ENCODE measurements around the gene MOB3B. TPM values are rescaled to one million over a fixed set of nuclear protein-coding genes. Genes with fewer than 3 reads are reported as not detected.
"Not testable (repeated sequence)": the region's sequence is repeated elsewhere in the genome, so short reads cannot be mapped to it uniquely, and the experiment has no call there.

Gene MOB3B
- total RNA-seq, 2 experiments from 2014 or later = 0.29 to 0.70 TPM

GRCh38 chr9:27523141-27523540, 6.5 kb downstream of the MOB3B start:
- H3K36me3 Mint-ChIP-seq = no peaks in the 10 kb centered on the region
- no peak overlapping the region for H3K27ac Mint-ChIP-seq
- H3K27me3 Mint-ChIP-seq = peaks cover 27% of the 10 kb centered on the region
- DNase-seq (no peak), ATAC-seq (no peak)
- H3K9me3 Mint-ChIP-seq (ENCODE audit: low read depth) = no peaks in the 10 kb centered on the region
- H3K4me1 Mint-ChIP-seq = peaks cover 1% of the 10 kb centered on the region
- CTCF ChIA-PET = interaction anchor here (0.9 kb wide), 1 partner anchor 188 kb away, joined by 3 read pairs; no protein-coding TSS in a partner anchor
- H3K4me3 Mint-ChIP-seq = no peak overlapping the region

- CTCF ChIA-PET = no interaction called here
- H3K4me1 Mint-ChIP-seq = no peaks in the 10 kb centered on the region
- no peak overlapping the region for H3K27ac Mint-ChIP-seq
- H3K4me3 Mint-ChIP-seq = no peak overlapping the region
- no peak for DNase-seq
- no peak for ATAC-seq
- H3K36me3 Mint-ChIP-seq = no peaks in the 10 kb centered on the region
- H3K9me3 Mint-ChIP-seq (ENCODE audit: low read depth) = no peaks in the 10 kb centered on the region
- peaks cover 7% of the 10 kb centered on the region for H3K27me3 Mint-ChIP-seq
These were observed 8.6 kb downstream of the MOB3B start for GRCh38 chr9:27520986-27521385.

GRCh38 chr9:27519466-27520465, 9.8 kb downstream of the MOB3B start:
- H3K36me3 Mint-ChIP-seq = no peaks in the 10 kb centered on the region
- ATAC-seq = no peak
- CTCF ChIA-PET = interaction anchor here (0.5 kb wide), 1 partner anchor 50 kb away, joined by 3 read pairs; no protein-coding TSS in a partner anchor

GRCh38 chr9:27518809-27519208, 10.8 kb downstream of the MOB3B start:
- Mint-ChIP-seq H3K36me3 (no peaks in the 10 kb centered on the region), H3K27me3 (no peaks in the 10 kb centered on the region), H3K27ac (no peak overlapping the region), H3K4me1 (no peaks in the 10 kb centered on the region), H3K9me3 (ENCODE audit: low read depth) (no peaks in the 10 kb centered on the region), H3K4me3 (no peak overlapping the region)
- ATAC-seq (no peak), DNase-seq (no peak)
- CTCF ChIA-PET = no interaction called here

More at GRCh38 chr9:27519466-27520465, 9.8 kb downstream of the MOB3B start:
- no peak for DNase-seq
- no peak overlapping the region for H3K27ac Mint-ChIP-seq
- no peaks in the 10 kb centered on the region for H3K9me3 Mint-ChIP-seq (ENCODE audit: low read depth)
- H3K4me3 Mint-ChIP-seq = no peak overlapping the region
- H3K27me3 Mint-ChIP-seq = no peaks in the 10 kb centered on the region
- no peaks in the 10 kb centered on the region for H3K4me1 Mint-ChIP-seq

GRCh38 chr9:27518006-27518405, 11.6 kb downstream of the MOB3B start:
- no peak overlapping the region for H3K4me3 Mint-ChIP-seq
- CTCF ChIA-PET = no interaction called here
- no peak for DNase-seq
- H3K27ac Mint-ChIP-seq = no peak overlapping the region
- no peaks in the 10 kb centered on the region for H3K27me3 Mint-ChIP-seq
- no peaks in the 10 kb centered on the region for H3K4me1 Mint-ChIP-seq
- H3K9me3 Mint-ChIP-seq (ENCODE audit: low read depth) = no peaks in the 10 kb centered on the region
- H3K36me3 Mint-ChIP-seq = no peaks in the 10 kb centered on the region
- no peak for ATAC-seq

GRCh38 chr9:27514551-27514950, 15.1 kb downstream of the MOB3B start:
- ATAC-seq = no peak
- Mint-ChIP-seq H3K4me3 (no peak overlapping the region), H3K4me1 (no peaks in the 10 kb centered on the region), H3K9me3 (ENCODE audit: low read depth) (no peaks in the 10 kb centered on the region), H3K36me3 (no peaks in the 10 kb centered on the region), H3K27me3 (peaks cover 4% of the 10 kb centered on the region), H3K27ac (no peak overlapping the region)
- no peak for DNase-seq
- CTCF ChIA-PET = no interaction called here

GRCh38 chr9:27511771-27512170, 17.8 kb downstream of the MOB3B start:
- CTCF ChIA-PET = interaction anchor here (1.0 kb wide), 1 partner anchor 18 kb away, joined by 3 read pairs; the partner anchor contains the start of gene MOB3B
- Mint-ChIP-seq H3K9me3 (ENCODE audit: low read depth) (peaks cover 3% of the 10 kb centered on the region), H3K36me3 (no peaks in the 10 kb centered on the region), H3K27me3 (peaks cover 4% of the 10 kb centered on the region), H3K4me3 (no peak overlapping the region), H3K4me1 (no peaks in the 10 kb centered on the region), H3K27ac (no peak overlapping the region)
- DNase-seq (no peak), ATAC-seq (no peak)

GRCh38 chr9:27510780-27511179, 18.8 kb downstream of the MOB3B start:
- CTCF ChIA-PET = no interaction called here
- H3K4me3 Mint-ChIP-seq = no peak overlapping the region
- ATAC-seq = no peak

GRCh38 chr9:27506981-27507380, 22.6 kb downstream of the MOB3B start:
- no peak for ATAC-seq
- CTCF ChIA-PET = interaction anchor here (1.5 kb wide), 1 partner anchor 23 kb away, joined by 3 read pairs; the partner anchor contains the start of gene MOB3B
- H3K36me3 Mint-ChIP-seq = no peaks in the 10 kb centered on the region
- H3K27me3 Mint-ChIP-seq = peaks cover 5% of the 10 kb centered on the region
- H3K4me3 Mint-ChIP-seq = no peak overlapping the region
- H3K9me3 Mint-ChIP-seq (ENCODE audit: low read depth) = peaks cover 3% of the 10 kb centered on the region
- H3K4me1 Mint-ChIP-seq = no peaks in the 10 kb centered on the region
- no peak for DNase-seq
- no peak overlapping the region for H3K27ac Mint-ChIP-seq

More at GRCh38 chr9:27510780-27511179, 18.8 kb downstream of the MOB3B start:
- DNase-seq = no peak
- H3K9me3 Mint-ChIP-seq (ENCODE audit: low read depth) = peaks cover 3% of the 10 kb centered on the region
- no peak overlapping the region for H3K27ac Mint-ChIP-seq
- peaks cover 4% of the 10 kb centered on the region for H3K27me3 Mint-ChIP-seq
- no peaks in the 10 kb centered on the region for H3K4me1 Mint-ChIP-seq
- H3K36me3 Mint-ChIP-seq = no peaks in the 10 kb centered on the region

- no peaks in the 10 kb centered on the region for H3K36me3 Mint-ChIP-seq
- H3K9me3 Mint-ChIP-seq (ENCODE audit: low read depth) = peaks cover 3% of the 10 kb centered on the region
- H3K27me3 Mint-ChIP-seq = peaks cover 11% of the 10 kb centered on the region
- no peak overlapping the region for H3K4me3 Mint-ChIP-seq
- CTCF ChIA-PET = no interaction called here
- DNase-seq (no peak), ATAC-seq (no peak)
- H3K27ac Mint-ChIP-seq = no peak overlapping the region
- peaks cover 1% of the 10 kb centered on the region for H3K4me1 Mint-ChIP-seq
These were observed 23.9 kb downstream of the MOB3B start for GRCh38 chr9:27505744-27506161.

- DNase-seq (no peak), ATAC-seq (no peak)
- Mint-ChIP-seq H3K9me3 (ENCODE audit: low read depth) (peaks cover 3% of the 10 kb centered on the region), H3K4me1 (peaks cover 9% of the 10 kb centered on the region), H3K4me3 (no peak overlapping the region), H3K36me3 (no peaks in the 10 kb centered on the region), H3K27me3 (peaks cover 9% of the 10 kb centered on the region), H3K27ac (no peak overlapping the region)
- CTCF ChIA-PET = no interaction called here
These were observed 25.4 kb downstream of the MOB3B start for GRCh38 chr9:27504259-27504658.

- H3K27ac Mint-ChIP-seq = no peak overlapping the region
- peaks cover 11% of the 10 kb centered on the region for H3K4me1 Mint-ChIP-seq
- ATAC-seq (no peak), DNase-seq (no peak)
- H3K36me3 Mint-ChIP-seq = no peaks in the 10 kb centered on the region
- no peak overlapping the region for H3K4me3 Mint-ChIP-seq
- CTCF ChIA-PET = no interaction called here
- H3K27me3 Mint-ChIP-seq = peaks cover 9% of the 10 kb centered on the region
- peaks cover 3% of the 10 kb centered on the region for H3K9me3 Mint-ChIP-seq (ENCODE audit: low read depth)
These were observed 26.0 kb downstream of the MOB3B start for GRCh38 chr9:27503623-27504022.

- Mint-ChIP-seq H3K4me1 (peaks cover 11% of the 10 kb centered on the region), H3K27me3 (peaks cover 12% of the 10 kb centered on the region)
- CTCF ChIA-PET; ATAC-seq; H3K4me3 Mint-ChIP-seq; H3K27ac Mint-ChIP-seq; H3K9me3 Mint-ChIP-seq (ENCODE audit: low read depth); H3K36me3 Mint-ChIP-seq; DNase-seq: not testable (repeated sequence)
These were observed 28.7 kb downstream of the MOB3B start for GRCh38 chr9:27500902-27501301.

GRCh38 chr9:27499451-27499850, 30.2 kb downstream of the MOB3B start:
- ATAC-seq (peak; percentile 67), DNase-seq (no peak)
- Mint-ChIP-seq H3K4me1 (peaks cover 11% of the 10 kb centered on the region), H3K27me3 (peaks cover 12% of the 10 kb centered on the region), H3K4me3 (no peak overlapping the region), H3K9me3 (ENCODE audit: low read depth) (no peaks in the 10 kb centered on the region), H3K36me3 (no peaks in the 10 kb centered on the region), H3K27ac (no peak overlapping the region)
- CTCF ChIA-PET = no interaction called here

All from activated CD8-positive, alpha-beta memory T cell treated with anti-CD3 and anti-CD28 coated beads, Interleukin-2, amount 10 ng/mL, durations not matched to agents 7 days and 5 days (primary cell).